GM23338 (cell line): ENCODE measurements around the gene LRMDA. TPM values are rescaled to one million over a fixed set of nuclear protein-coding genes. Genes with fewer than 3 reads are reported as not detected.

Source experiments
- ATAC-seq: fragments of 200-7000 bp; cut with Tn5 transposase; 3 replicates; pipeline ENCODE4 v1.9.1; 2020
- DNase-seq: peaks from one replicate; pipeline ENCODE4 v3.0.0-alpha.2; 2015; ENCODE audit warnings: low spot score
- H2AFZ ChIP-seq: fragments of 200-600 bp; sonication (generic); 2 replicates; pipeline ENCODE4 v1.8.0; 2016; ENCODE audit warnings: antibody characterized with exemption, mild to moderate bottlenecking, moderate library complexity
- H3F3A ChIP-seq: fragments of 200-600 bp; sonication (generic); replicated peaks from 2 replicates; pipeline ENCODE4 v1.8.0; 2017; ENCODE audit warnings: antibody characterized with exemption, mixed run types, low read depth
- H3K27ac ChIP-seq: fragments of 200-600 bp; sonication (generic); 2 replicates; pipeline ENCODE4 v1.6.1; 2016; ENCODE audit warnings: low read depth
- H3K27me3 ChIP-seq: fragments of 200-600 bp; sonication (generic); 2 replicates; pipeline ENCODE4 v1.8.0; 2016; ENCODE audit warnings: mild to moderate bottlenecking, mixed run types, moderate library complexity; ENCODE audit not compliant: insufficient read depth
- H3K36me3 ChIP-seq: fragments of 200-600 bp; sonication (generic); 2 replicates; pipeline ENCODE4 v1.8.0; 2016; ENCODE audit warnings: mild to moderate bottlenecking; ENCODE audit not compliant: insufficient read depth
- H3K4me1 ChIP-seq: fragments of 200-600 bp; sonication (generic); 2 replicates; pipeline ENCODE4 v1.8.0; 2016; ENCODE audit warnings: mild to moderate bottlenecking, moderate library complexity; ENCODE audit not compliant: insufficient read depth
- H3K4me2 ChIP-seq: fragments of 200-600 bp; sonication (generic); 2 replicates; pipeline ENCODE4 v1.7.1; 2017; ENCODE audit warnings: mixed run types
- H3K4me3 ChIP-seq: fragments of 200-600 bp; sonication (generic); 2 replicates; pipeline ENCODE4 v1.6.1; 2016; ENCODE audit warnings: mixed run types
- H3K79me2 ChIP-seq: fragments of 200-600 bp; sonication (generic); replicated peaks from 2 replicates; pipeline ENCODE4 v1.8.0; 2017; ENCODE audit warnings: mild to moderate bottlenecking; ENCODE audit not compliant: insufficient read depth
- H3K9me2 ChIP-seq: fragments of 200-600 bp; sonication (generic); 2 replicates; pipeline ENCODE4 v1.8.0; 2017; ENCODE audit not compliant: insufficient read depth
- H4K20me1 ChIP-seq: fragments of 200-600 bp; sonication (generic); replicated peaks from 2 replicates; pipeline ENCODE4 v1.8.0; 2017; ENCODE audit warnings: mild to moderate bottlenecking; ENCODE audit not compliant: insufficient read depth
- H3K27ac Mint-ChIP-seq: 2 replicates; pipeline ENCODE4 v1.8.0; 2020; ENCODE audit warnings: inconsistent platforms, mild to moderate bottlenecking, moderate library complexity, mixed read lengths
- H3K27me3 Mint-ChIP-seq: 3 replicates; pipeline ENCODE4 v1.8.0; 2022; ENCODE audit warnings: low read depth, mild to moderate bottlenecking, moderate library complexity, mixed read lengths, inconsistent platforms; ENCODE audit not compliant: insufficient read depth, poor library complexity
- H3K36me3 Mint-ChIP-seq: 3 replicates; pipeline ENCODE4 v1.8.0; 2021; ENCODE audit warnings: low read depth, mild to moderate bottlenecking, inconsistent platforms, moderate library complexity, mixed read lengths
- H3K4me1 Mint-ChIP-seq: 3 replicates; pipeline ENCODE4 v1.8.0; 2020; ENCODE audit warnings: mild to moderate bottlenecking, inconsistent platforms, mixed read lengths
- H3K4me3 Mint-ChIP-seq: 3 replicates; pipeline ENCODE4 v1.8.0; 2021; ENCODE audit warnings: moderate library complexity, mild to moderate bottlenecking, inconsistent platforms, mixed read lengths
- H3K9me3 Mint-ChIP-seq: 3 replicates; pipeline ENCODE4 v1.8.0; 2020; ENCODE audit warnings: moderate library complexity, mild to moderate bottlenecking, inconsistent platforms, mixed read lengths
- CREB1 ChIP-seq: fragments of 250-450 bp; sonication (Bioruptor Pico); IDR thresholded peaks from 2 replicates; pipeline ENCODE4 v1.5.0; 2020; ENCODE audit warnings: low read depth, mild to moderate bottlenecking, moderate library complexity
- CTCF ChIP-seq, 2 experiments: fragments of 200-600 bp in 1 of 2; sonication (generic) in 1 of 2; conservative IDR thresholded peaks; 2 replicates each; pipeline versions ENCODE4 v1.5.1 to v1.6.1; 2016 to 2017; ENCODE audit warnings: antibody characterized with exemption in 2 of 2, low read depth in 2 of 2, mild to moderate bottlenecking in 2 of 2, moderate library complexity in 1 of 2
- ETS1 ChIP-seq: IDR thresholded peaks from 2 replicates; pipeline ENCODE4 v1.6.1; 2016; ENCODE audit warnings: antibody characterized with exemption
- EZH2 ChIP-seq: fragments of 200-600 bp; sonication (generic); IDR thresholded peaks from one replicate; pipeline ENCODE4 v1.8.0; 2017; ENCODE audit warnings: antibody characterized with exemption, mild to moderate bottlenecking, low read depth; ENCODE audit not compliant: unreplicated experiment
- EZH2phosphoT487 ChIP-seq: fragments of 200-600 bp; sonication (generic); IDR thresholded peaks from one replicate; pipeline ENCODE4 v1.8.1; 2018; ENCODE audit warnings: antibody characterized with exemption; ENCODE audit not compliant: unreplicated experiment
- JUNB ChIP-seq: IDR thresholded peaks from one replicate; pipeline ENCODE4 v1.6.1; 2016; ENCODE audit warnings: antibody characterized with exemption; ENCODE audit not compliant: unreplicated experiment
- NANOG ChIP-seq: IDR thresholded peaks from 2 replicates; pipeline ENCODE4 v1.6.1; 2016; ENCODE audit warnings: antibody characterized with exemption, borderline replicate concordance
- POLR2AphosphoS5 ChIP-seq: IDR thresholded peaks from 2 replicates; pipeline ENCODE4 v1.6.1; 2016; ENCODE audit warnings: antibody characterized with exemption, low read depth
- REST ChIP-seq: IDR thresholded peaks from one replicate; pipeline ENCODE4 v1.6.1; 2018; ENCODE audit warnings: antibody characterized with exemption; ENCODE audit not compliant: unreplicated experiment
- STAT1 ChIP-seq: IDR thresholded peaks from one replicate; pipeline ENCODE4 v1.6.1; 2016; ENCODE audit warnings: antibody characterized with exemption; ENCODE audit not compliant: unreplicated experiment
- ZNF114 ChIP-seq: fragments of 250-450 bp; sonication (Bioruptor Pico); IDR thresholded peaks from 2 replicates; pipeline ENCODE4 v1.5.0; 2020; ENCODE audit warnings: mild to moderate bottlenecking, moderate library complexity
- ZNF331 ChIP-seq: fragments of 250-450 bp; sonication (Bioruptor Pico); IDR thresholded peaks from 2 replicates; pipeline ENCODE4 v1.5.0; 2020; ENCODE audit warnings: low read depth, mild to moderate bottlenecking, moderate library complexity
- ZNF462 ChIP-seq: fragments of 250-450 bp; sonication (Bioruptor Pico); IDR thresholded peaks from 2 replicates; pipeline ENCODE4 v1.5.0; 2020; ENCODE audit warnings: mild to moderate bottlenecking, moderate library complexity
- polyA plus RNA-seq: library from polyadenylated mRNA; unstranded; fragments of >200 nt; fragmentation: Nextera tagmentation; extraction: Ambion mirVana; gene quantifications from 2 replicates; pipeline ENCODE4 v1.2.1, GENCODE V29; 2016
- total RNA-seq: library from RNA; depleted of rRNA; stranded (reverse); fragments of >200 nt; shearing (Covaris generic); gene quantifications from 2 replicates; pipeline ENCODE4 v1.2.3, GENCODE V29; 2014

LRMDA gene
- total and polyA plus RNA-seq, 2 experiments from 2014 or later, result 0.90 to 1.8 TPM

- no peak for TF ChIP-seq ETS1
- no peak for TF ChIP-seq REST
- TF ChIP-seq STAT1, result no peak
- TF ChIP-seq NANOG, result no peak
- no peak for TF ChIP-seq ZNF114 (CRISPR knock-in tag)
- TF ChIP-seq ZNF462 (CRISPR knock-in tag), result no peak
- TF ChIP-seq CREB1 (CRISPR knock-in tag), result no peak
- TF ChIP-seq EZH2, result no peak
- no peak for TF ChIP-seq EZH2phosphoT487
- no peak for TF ChIP-seq CTCF (conservative IDR thresholded peaks at IDR 0.05; ENCODE audit: low read depth in 2 of 2)
- no peak for TF ChIP-seq ZNF331 (CRISPR knock-in tag)
- no peak for TF ChIP-seq POLR2AphosphoS5
- TF ChIP-seq JUNB, result no peak
Measured at GRCh38 chr10:76119036-76119435, 687.6 kb downstream of the LRMDA start.

More at GRCh38 chr10:76119036-76119435, 687.6 kb downstream of the LRMDA start:
- DNase-seq, result no peak
- Histone ChIP-seq H3K27ac (no peak overlapping the region), H3K4me3 (no peak overlapping the region), H3K36me3 (no peaks in the 10 kb centered on the region), H3K79me2 (no peaks in the 10 kb centered on the region), H2AFZ (no peak overlapping the region), H4K20me1 (no peaks in the 10 kb centered on the region), H3K9me2 (peaks cover 17% of the 10 kb centered on the region; the same call in 1 of the 2 replicates), H3K4me2 (no peak overlapping the region), H3K4me1 (no peaks in the 10 kb centered on the region), H3K27me3 (no peaks in the 10 kb centered on the region), H3F3A (no peaks in the 10 kb centered on the region)
- Mint-ChIP-seq H3K36me3 (no peaks in the 10 kb centered on the region), H3K9me3 (no peaks in the 10 kb centered on the region), H3K4me3 (no peak overlapping the region), H3K4me1 (peaks cover 6% of the 10 kb centered on the region), H3K27me3 (peaks cover 6% of the 10 kb centered on the region), H3K27ac (no peak overlapping the region)
- ATAC-seq, result no peak
